Measurements from ENCODE around the gene TGFA.

TGFA gene

GRCh38 chr2:70553584-70554337, at the start of gene TGFA:
Gene TGFA, minus strand, starts transcription at chr2:70553826. Its CDS starts 59 bp downstream, at chr2:70553767.
- peak; percentile 73 for DNase-seq

GRCh38 chr2:70603066-70603465, 49.4 kb upstream of the TGFA start:
- no peak for DNase-seq

- DNase-seq, result no peak
These were observed 44.6 kb upstream of the TGFA start for GRCh38 chr2:70598197-70598596.

- DNase-seq, result no peak
These were observed 43.1 kb upstream of the TGFA start for GRCh38 chr2:70596739-70597138.

GRCh38 chr2:70596293-70596692, 42.7 kb upstream of the TGFA start:
- DNase-seq, result no peak

- DNase-seq, result no peak
These were observed 29.5 kb upstream of the TGFA start for GRCh38 chr2:70583091-70583490.

GRCh38 chr2:70580352-70580751, 26.7 kb upstream of the TGFA start:
- no peak for DNase-seq

GRCh38 chr2:70574618-70575017, 21.0 kb upstream of the TGFA start:
- no peak for DNase-seq

GRCh38 chr2:70574109-70574508, 20.5 kb upstream of the TGFA start:
- no peak for DNase-seq

GRCh38 chr2:70570041-70570661, 16.5 kb upstream of the TGFA start:
- no peak for DNase-seq

GRCh38 chr2:70569559-70569958, 15.9 kb upstream of the TGFA start:
- DNase-seq, result no peak

GRCh38 chr2:70566906-70567305, 13.3 kb upstream of the TGFA start:
- DNase-seq, result no peak

GRCh38 chr2:70566464-70566863, 12.8 kb upstream of the TGFA start:
- no peak for DNase-seq

- no peak for DNase-seq
These were observed 11.6 kb upstream of the TGFA start for GRCh38 chr2:70565039-70565731.

GRCh38 chr2:70561893-70562292, 8.3 kb upstream of the TGFA start:
- no peak for DNase-seq

GRCh38 chr2:70560442-70560841, 6.8 kb upstream of the TGFA start:
- DNase-seq, result no peak

GRCh38 chr2:70560040-70560439, 6.4 kb upstream of the TGFA start:
- no peak for DNase-seq

GRCh38 chr2:70558195-70558808, 4.7 kb upstream of the TGFA start:
- DNase-seq, result no peak

GRCh38 chr2:70557171-70557838, 3.7 kb upstream of the TGFA start:
- no peak for DNase-seq

GRCh38 chr2:70556608-70557007, 3.0 kb upstream of the TGFA start:
- no peak for DNase-seq

GRCh38 chr2:70554338-70554892, 789 bp upstream of the TGFA start:
- no peak for DNase-seq

GRCh38 chr2:70553334-70553583, 367 bp downstream of the TGFA start:
- peak; percentile 36 for DNase-seq

All from stimulated activated naive CD4-positive, alpha-beta T cell treated with Interleukin-2 at 50 U/mL for 16 hours (primary cell).